Brain microvascular endothelial cell (primary cell): Measurements from ENCODE around the gene WNK2.

Experiments used
- DNase-seq: peaks from one replicate; pipeline ENCODE4 v3.0.0-alpha.2; 2020
- H3K27ac ChIP-seq: fragments of 250-450 bp; sonication (Bioruptor Pico); 2 replicates; pipeline ENCODE4 v1.5.1; 2020; ENCODE audit warnings: mild to moderate bottlenecking, moderate library complexity
- H3K27me3 ChIP-seq: fragments of 250-450 bp; sonication (Bioruptor Pico); replicated peaks from 2 replicates; pipeline ENCODE4 v1.5.1; 2020; ENCODE audit warnings: mild to moderate bottlenecking
- H3K36me3 ChIP-seq: fragments of 250-450 bp; sonication (Bioruptor Pico); replicated peaks from 2 replicates; pipeline ENCODE4 v1.5.1; 2020; ENCODE audit warnings: mild to moderate bottlenecking
- H3K4me3 ChIP-seq: 2 replicates; pipeline ENCODE4 v1.5.1; 2011; ENCODE audit warnings: low read depth, mild to moderate bottlenecking, control low read depth, low read length, moderate library complexity
- CTCF ChIP-seq: IDR thresholded peaks from 2 replicates; pipeline ENCODE4 v1.5.1; 2011; ENCODE audit warnings: low read depth, mild to moderate bottlenecking, moderate library complexity, low read length, control low read depth, inconsistent platforms; ENCODE audit errors: missing control alignments
- in situ Hi-C: cut with HindIII; loops from 2 replicates; pipeline ENCODE4 v1.10.0; 2017; ENCODE audit warnings: low sequenced_read_pairs, low pct_ligation_motif_present

The WNK2 gene

GRCh38 chr9:93183663-93184431 is at the start of gene WNK2:
WNK2 (plus strand) TSS chr9:93184139; CDS start chr9:93184930, 791 bp downstream.
- Histone ChIP-seq H3K27ac (no peak within 1 kb of the TSS), H3K36me3 (no peaks in the 10 kb centered on the region), H3K4me3 (peak within 1 kb of the TSS; percentile 15), H3K27me3 (peaks cover 43% of the 10 kb centered on the region)
- in situ Hi-C loops: no loop called here
- no peak for TF ChIP-seq CTCF
- DNase-seq: no peak

GRCh38 chr9:93134740-93135444 is 49.0 kb upstream of the WNK2 start:
- in situ Hi-C loops: no loop called here
- Histone ChIP-seq H3K27ac (peak overlapping the region; percentile 89), H3K36me3 (no peaks in the 10 kb centered on the region), H3K27me3 (no peaks in the 10 kb centered on the region), H3K4me3 (peak overlapping the region; percentile 73)
- DNase-seq: no peak
- no peak for TF ChIP-seq CTCF

- peak; percentile 48 for DNase-seq
- Histone ChIP-seq H3K27me3 (no peaks in the 10 kb centered on the region), H3K27ac (no peak overlapping the region), H3K36me3 (no peaks in the 10 kb centered on the region), H3K4me3 (no peak overlapping the region)
- in situ Hi-C loops: no loop called here
- no peak for TF ChIP-seq CTCF
Measured at GRCh38 chr9:93136011-93136440, 47.9 kb upstream of the WNK2 start.

DNA sequence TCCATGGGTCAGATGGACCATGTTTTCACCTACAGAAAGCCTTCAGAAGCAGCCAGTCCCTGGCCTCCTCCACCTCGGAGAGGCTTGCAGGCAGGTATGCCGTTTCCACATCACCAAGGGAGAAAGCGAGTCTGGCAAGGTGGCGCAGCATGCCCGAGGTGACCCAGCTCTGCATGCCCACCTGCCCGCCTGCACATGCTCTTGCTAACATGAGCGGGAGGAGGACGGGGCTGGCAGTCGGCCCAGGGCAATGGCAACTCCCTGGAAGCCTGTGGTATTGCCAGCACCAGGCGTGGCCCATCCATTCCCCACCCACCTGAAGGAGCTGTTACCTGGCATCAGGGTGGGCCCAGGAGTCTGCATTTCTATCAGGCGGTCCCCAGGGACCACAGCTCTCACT is 46.6 kb upstream of the WNK2 start:
- Histone ChIP-seq H3K36me3 (no peaks in the 10 kb centered on the region), H3K27me3 (no peaks in the 10 kb centered on the region), H3K27ac (no peak overlapping the region), H3K4me3 (no peak overlapping the region)
- no peak for TF ChIP-seq CTCF
- DNase-seq: no peak
- in situ Hi-C loops: no loop called here

DNA sequence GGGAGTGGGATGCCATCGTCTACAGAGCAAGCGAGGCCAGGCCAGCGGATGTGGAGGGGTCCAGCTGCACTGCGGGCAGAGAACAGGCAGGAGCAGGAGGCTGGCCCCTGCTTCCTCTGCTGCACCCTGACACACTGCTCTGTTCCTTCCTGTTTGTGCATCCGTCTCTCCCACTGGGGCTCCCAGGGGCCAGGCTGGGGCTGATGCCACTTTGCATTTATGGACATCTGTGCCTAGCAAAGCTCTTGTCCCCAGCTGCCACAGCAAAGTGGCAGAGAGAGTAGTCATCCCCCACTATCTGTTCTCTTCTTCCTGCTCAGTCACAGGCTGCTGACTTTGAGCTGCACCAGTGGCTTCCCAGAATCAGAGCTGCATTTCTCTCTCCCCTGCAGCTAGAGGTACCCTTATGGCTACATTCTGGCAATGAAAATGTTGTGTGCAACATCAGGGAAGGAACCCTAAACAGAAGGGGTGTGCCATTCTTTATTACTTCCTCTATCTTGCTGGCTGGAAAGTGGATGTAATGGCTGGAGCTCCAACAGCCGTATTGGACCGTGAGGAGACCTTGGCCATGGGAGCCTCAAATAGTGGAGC is 45.7 kb upstream of the WNK2 start:
- in situ Hi-C loops: no loop called here
- no peaks in the 10 kb centered on the region for H3K27me3 ChIP-seq
- DNase-seq: no peak
- no peaks in the 10 kb centered on the region for H3K36me3 ChIP-seq
- no peak overlapping the region for H3K27ac ChIP-seq
- TF ChIP-seq CTCF: no peak
- no peak overlapping the region for H3K4me3 ChIP-seq
